GM19099 (cell line): Measurements from ENCODE around the gene DDX20.
A peak's percentile ranks its signal among the peaks of the same experiment; 100 is the strongest.

ENCODE experiments used
- POLR2A ChIP-seq: IDR thresholded peaks from 3 replicates; pipeline ENCODE4 v1.6.1; 2011; ENCODE audit warnings: low read depth; ENCODE audit not compliant: insufficient read length; ENCODE audit errors: extremely low read depth

Gene DDX20

GRCh38 chr1:111729271-111729921 lies 26.3 kb upstream of the DDX20 start:
- TF ChIP-seq POLR2A = no peak

GRCh38 chr1:111729946-111730681 lies 25.6 kb upstream of the DDX20 start:
- no peak for TF ChIP-seq POLR2A

DNA sequence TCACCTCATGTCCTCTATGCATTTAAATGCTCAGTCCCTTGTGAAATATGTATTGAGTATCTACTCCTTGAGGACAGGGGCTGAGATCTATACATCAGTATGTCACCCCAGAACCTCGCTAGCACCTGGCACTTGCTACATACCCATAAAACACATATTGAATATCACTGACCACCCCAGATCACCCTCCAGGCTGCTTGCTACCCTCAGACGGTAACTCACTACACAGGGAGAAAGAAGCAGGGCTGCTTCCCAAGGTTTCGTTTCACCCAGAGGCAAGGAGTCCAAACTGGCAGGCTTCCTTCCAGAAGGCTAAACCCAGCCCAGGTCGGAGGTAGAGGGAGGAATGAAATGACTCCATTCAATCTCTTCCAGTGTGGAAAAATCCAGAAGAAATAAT lies 25.0 kb upstream of the DDX20 start:
- TF ChIP-seq POLR2A = no peak

- no peak for TF ChIP-seq POLR2A
Observed at GRCh38 chr1:111731956-111732355, 23.7 kb upstream of the DDX20 start.

GRCh38 chr1:111732718-111733117 lies 23.0 kb upstream of the DDX20 start:
- TF ChIP-seq POLR2A = no peak

- no peak for TF ChIP-seq POLR2A
Observed at GRCh38 chr1:111733183-111733991, 22.3 kb upstream of the DDX20 start.

DNA sequence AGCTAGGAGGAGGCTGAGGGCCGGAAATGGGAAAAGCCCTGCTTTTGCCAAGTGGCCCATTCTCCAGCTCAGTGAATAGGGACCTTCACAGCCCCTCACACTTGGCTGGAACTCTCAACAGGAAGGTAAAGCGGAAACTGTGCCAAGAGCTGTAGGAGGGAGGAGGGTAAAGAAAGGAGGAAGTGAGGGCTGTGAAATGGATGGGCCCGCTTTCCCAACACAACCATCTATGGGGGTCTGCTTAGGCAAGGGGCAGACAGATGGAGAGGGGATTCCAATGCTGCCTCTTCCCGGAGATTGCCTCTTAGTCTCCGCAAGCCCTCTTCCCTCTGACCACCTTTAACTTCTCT lies 21.7 kb upstream of the DDX20 start:
- no peak for TF ChIP-seq POLR2A

GRCh38 chr1:111734426-111734825 lies 21.3 kb upstream of the DDX20 start:
- TF ChIP-seq POLR2A = no peak

DNA sequence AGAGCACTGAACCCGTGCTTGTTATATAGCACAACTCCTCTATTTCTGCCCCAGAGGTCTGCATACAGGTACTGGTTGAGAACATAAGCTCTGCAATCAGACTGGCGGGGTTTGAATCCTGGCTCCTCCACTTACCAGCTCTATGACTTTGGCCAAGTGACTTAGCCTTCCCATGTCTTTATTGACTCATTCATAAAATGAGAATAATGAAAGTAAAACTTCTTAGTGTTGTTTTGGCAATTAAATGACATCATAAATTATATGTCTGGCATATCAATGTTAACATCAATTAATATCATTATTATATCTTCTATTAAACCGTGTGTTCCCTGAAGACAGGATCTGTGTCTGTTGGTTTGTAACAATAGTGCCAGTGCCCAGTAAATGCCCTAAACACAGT lies 20.8 kb upstream of the DDX20 start:
- TF ChIP-seq POLR2A = no peak

- TF ChIP-seq POLR2A = no peak
Observed at GRCh38 chr1:111735321-111735720, 20.4 kb upstream of the DDX20 start.

GRCh38 chr1:111735858-111736544 lies 19.7 kb upstream of the DDX20 start:
- TF ChIP-seq POLR2A = no peak

DNA sequence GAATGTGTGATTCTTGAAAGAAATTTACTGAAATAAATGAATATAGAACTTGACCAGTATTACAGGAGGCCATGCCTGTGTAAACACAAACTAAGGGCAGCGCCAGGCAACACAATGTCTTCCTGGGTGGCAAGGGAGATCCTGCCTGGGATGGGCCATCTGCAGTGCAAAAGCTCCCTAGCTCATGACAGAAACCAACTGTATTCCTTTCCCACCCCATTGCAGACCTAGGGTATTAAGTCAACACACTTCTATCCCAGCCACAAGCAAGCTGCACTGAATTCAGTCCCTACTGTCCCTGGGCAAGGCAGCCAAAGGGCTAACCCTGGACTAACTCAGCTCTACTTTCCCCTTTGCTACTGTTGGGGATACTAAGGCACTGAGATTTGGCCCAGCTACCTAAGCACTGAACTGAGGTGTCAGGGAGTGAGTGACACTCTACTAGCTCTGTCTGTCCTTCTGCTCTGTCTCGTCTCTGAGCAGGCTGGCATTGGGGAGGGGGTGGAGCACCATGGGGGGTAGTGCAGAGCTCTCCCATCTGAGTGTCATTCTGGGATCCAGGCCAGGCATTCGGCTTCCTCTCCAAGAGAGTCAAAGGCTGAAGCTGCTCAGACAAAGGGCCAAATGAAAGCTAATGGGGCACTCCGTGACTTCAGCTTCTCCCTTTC lies 19.0 kb upstream of the DDX20 start:
- no peak for TF ChIP-seq POLR2A

- TF ChIP-seq POLR2A = no peak
Observed at GRCh38 chr1:111737216-111738132, 18.2 kb upstream of the DDX20 start.

GRCh38 chr1:111738133-111738435 lies 17.6 kb upstream of the DDX20 start:
- no peak for TF ChIP-seq POLR2A

DNA sequence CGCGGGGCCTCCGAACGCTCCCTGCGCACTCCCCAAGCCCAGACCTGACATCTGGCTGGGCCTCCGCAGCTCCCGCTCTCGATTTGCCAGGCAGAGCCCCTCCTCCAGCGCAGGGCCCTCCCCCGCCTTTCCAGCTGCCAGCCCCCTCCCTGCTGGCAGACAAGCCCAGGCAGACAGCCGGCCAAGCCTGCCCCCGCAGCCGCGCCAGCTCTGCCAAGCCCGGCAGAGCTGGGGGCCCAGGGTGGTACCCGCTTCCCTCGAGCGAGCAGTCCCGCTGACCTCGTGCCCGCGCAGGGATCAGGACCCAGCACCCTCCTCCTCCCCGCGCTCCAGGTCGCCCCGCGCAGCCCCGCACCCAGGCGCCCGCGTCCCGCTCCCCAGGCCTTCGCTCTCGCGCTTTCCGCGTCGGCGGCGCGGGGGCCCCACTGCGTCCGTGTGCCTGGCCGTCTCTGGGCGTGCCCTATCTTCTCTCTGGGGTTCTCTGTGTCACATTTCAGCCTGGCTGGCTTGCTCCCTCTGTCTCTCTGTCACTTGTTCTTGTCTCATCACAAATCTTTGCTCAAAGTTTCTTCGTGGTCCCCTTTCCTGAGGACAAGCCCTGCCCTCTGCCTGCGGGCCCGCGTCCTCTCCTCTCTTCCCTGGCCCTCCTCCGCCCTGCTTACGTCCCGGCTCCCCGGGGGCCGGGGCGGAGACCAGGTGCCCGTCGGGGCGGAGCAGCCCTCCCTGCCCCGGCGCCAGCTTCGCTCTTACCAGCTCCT lies 17.1 kb upstream of the DDX20 start:
- peak; percentile 42 for TF ChIP-seq POLR2A
